NCI-H1436 treated with DMSO at 0.1 percent for 48 hours (cell line): ENCODE data around the gene ACTL8.
"Not testable (repeated sequence)": the region's sequence is repeated elsewhere in the genome, so short reads cannot be mapped to it uniquely, and the experiment has no call there.

Experiments used
- DNase-seq: peaks from one replicate; lab custom pipeline; 2025; lab: John Stamatoyannopoulos, UW

Gene ACTL8

GRCh38 chr1:17735793-17736192, 19.3 kb upstream of the ACTL8 start:
- DNase-seq = no peak

- DNase-seq = no peak
Observed at GRCh38 chr1:17736625-17737024, 18.5 kb upstream of the ACTL8 start.

GRCh38 chr1:17739050-17739449, 16.1 kb upstream of the ACTL8 start:
- no peak for DNase-seq

GRCh38 chr1:17741052-17741451, 14.1 kb upstream of the ACTL8 start:
- no peak for DNase-seq

- no peak for DNase-seq
Observed at GRCh38 chr1:17742583-17742982, 12.6 kb upstream of the ACTL8 start.

GRCh38 chr1:17743008-17743647, 12.0 kb upstream of the ACTL8 start:
- no peak for DNase-seq

GRCh38 chr1:17743925-17744324, 11.2 kb upstream of the ACTL8 start:
- DNase-seq = no peak

- no peak for DNase-seq
Observed at GRCh38 chr1:17744666-17745478, 10.3 kb upstream of the ACTL8 start.

GRCh38 chr1:17745479-17745955, 9.6 kb upstream of the ACTL8 start:
- no peak for DNase-seq

GRCh38 chr1:17746281-17746680, 8.9 kb upstream of the ACTL8 start:
- DNase-seq = not testable (repeated sequence)

GRCh38 chr1:17746920-17747319, 8.2 kb upstream of the ACTL8 start:
- DNase-seq = no peak

- no peak for DNase-seq
Observed at GRCh38 chr1:17750333-17750732, 4.8 kb upstream of the ACTL8 start.

GRCh38 chr1:17752356-17752755, 2.8 kb upstream of the ACTL8 start:
- DNase-seq = no peak

- DNase-seq = no peak
Observed at GRCh38 chr1:17757426-17757825, 2.3 kb downstream of the ACTL8 start.

- DNase-seq = no peak
Observed at GRCh38 chr1:17759114-17759513, 4.0 kb downstream of the ACTL8 start.

GRCh38 chr1:17762313-17762712, 7.2 kb downstream of the ACTL8 start:
- DNase-seq = no peak

- DNase-seq = no peak
Observed at GRCh38 chr1:17763417-17763816, 8.3 kb downstream of the ACTL8 start.

GRCh38 chr1:17763995-17764394, 8.9 kb downstream of the ACTL8 start:
- no peak for DNase-seq

GRCh38 chr1:17764591-17764990, 9.5 kb downstream of the ACTL8 start:
- DNase-seq = no peak

GRCh38 chr1:17765444-17766411, 10.6 kb downstream of the ACTL8 start:
- DNase-seq = no peak

- DNase-seq = no peak
Observed at GRCh38 chr1:17768651-17769241, 13.6 kb downstream of the ACTL8 start.

- DNase-seq = no peak
Observed at GRCh38 chr1:17770983-17771382, 15.8 kb downstream of the ACTL8 start.
